Neural cell (in vitro differentiated cells): Measurements from ENCODE around the gene IFNLR1. TPM values are rescaled to one million over a fixed set of nuclear protein-coding genes. Genes with fewer than 3 reads are reported as not detected.

Source experiments
- H2AFZ ChIP-seq: fragments of 200-600, 300-800 bp; sonication (generic), shearing (Covaris generic); 2 replicates; pipeline ENCODE4 v1.6.0; 2014; ENCODE audit warnings: low read depth, mild to moderate bottlenecking, antibody characterized with exemption, low read length, moderate library complexity
- H3F3A ChIP-seq: fragments of 200-600 bp; shearing (Covaris generic); 2 replicates; pipeline ENCODE4 v1.6.1; 2016; ENCODE audit warnings: mild to moderate bottlenecking, moderate library complexity, mixed read lengths, antibody characterized with exemption, low read length; ENCODE audit not compliant: insufficient read depth, poor library complexity, severe bottlenecking
- H3K27ac ChIP-seq: fragments of 200-600, 300-800 bp; sonication (generic), shearing (Covaris generic); 2 replicates; pipeline ENCODE4 v1.5.1; 2014; ENCODE audit warnings: mild to moderate bottlenecking, low read length, moderate library complexity
- H3K27me3 ChIP-seq: fragments of 300-800, 200-600 bp; sonication (generic), shearing (Covaris generic); 2 replicates; pipeline ENCODE4 v1.6.0; 2014; ENCODE audit warnings: mild to moderate bottlenecking, low read depth, low read length, moderate library complexity; ENCODE audit not compliant: insufficient read depth
- H3K36me3 ChIP-seq: fragments of 300-800, 200-600 bp; sonication (generic), shearing (Covaris generic); 2 replicates; pipeline ENCODE4 v1.5.1; 2014; ENCODE audit warnings: mild to moderate bottlenecking, antibody characterized with exemption, low read length, moderate library complexity; ENCODE audit not compliant: insufficient read depth
- H3K4me2 ChIP-seq: fragments of 300-800, 200-600 bp; sonication (generic), shearing (Covaris generic); 2 replicates; pipeline ENCODE4 v1.6.0; 2014; ENCODE audit warnings: mild to moderate bottlenecking, low read length
- H3K4me3 ChIP-seq: fragments of 300-800, 200-600 bp; sonication (generic), shearing (Covaris generic); 2 replicates; pipeline ENCODE4 v1.5.1; 2014; ENCODE audit warnings: mild to moderate bottlenecking, low read length, moderate library complexity
- H3K79me2 ChIP-seq: fragments of 200-600 bp; shearing (Covaris generic); replicated peaks from 2 replicates; pipeline ENCODE4 v1.6.0; 2014; ENCODE audit warnings: mild to moderate bottlenecking, low read length, moderate library complexity; ENCODE audit not compliant: insufficient read depth
- H3K9ac ChIP-seq: fragments of 300-800, 200-600 bp; sonication (generic), shearing (Covaris generic); 2 replicates; pipeline ENCODE4 v1.6.1; 2016; ENCODE audit warnings: mild to moderate bottlenecking, low read length, mixed read lengths
- H3K9me2 ChIP-seq: fragments of 200-600 bp; shearing (Covaris generic); 2 replicates; pipeline ENCODE4 v1.6.1; 2016; ENCODE audit warnings: mild to moderate bottlenecking, low read length, mixed read lengths; ENCODE audit not compliant: insufficient read depth
- H3K9me3 ChIP-seq: fragments of 200-600, 300-800 bp; sonication (generic), shearing (Covaris generic); 2 replicates; pipeline ENCODE4 v1.6.1; 2016; ENCODE audit warnings: mild to moderate bottlenecking, mixed run types, low read length, moderate library complexity, mixed read lengths
- H4K20me1 ChIP-seq: fragments of 200-600 bp; shearing (Covaris generic); 2 replicates; pipeline ENCODE4 v1.6.1; 2016; ENCODE audit warnings: mild to moderate bottlenecking, mixed run types; ENCODE audit not compliant: insufficient read depth
- CTCF ChIP-seq: fragments of 450-650 bp; IDR thresholded peaks from 2 replicates; pipeline ENCODE4 v1.5.1; 2014; ENCODE audit warnings: antibody characterized with exemption, mild to moderate bottlenecking, moderate library complexity; ENCODE audit not compliant: poor library complexity, severe bottlenecking
- EP300 ChIP-seq: fragments of 450-650 bp; conservative IDR thresholded peaks from 2 replicates; pipeline ENCODE4 v1.6.1; 2014; ENCODE audit warnings: antibody characterized with exemption, mild to moderate bottlenecking, moderate library complexity; ENCODE audit not compliant: poor library complexity, severe bottlenecking
- EZH2 ChIP-seq: fragments of 200-600, 300-800 bp; shearing (Covaris generic), sonication (generic); IDR thresholded peaks from 2 replicates; pipeline ENCODE4 v1.6.1; 2014; ENCODE audit warnings: antibody characterized with exemption, low read length, borderline replicate concordance, mild to moderate bottlenecking; ENCODE audit not compliant: insufficient read depth, poor library complexity, severe bottlenecking
- MXI1 ChIP-seq: fragments of 450-650 bp; conservative IDR thresholded peaks from 2 replicates; pipeline ENCODE4 v1.6.1; 2014; ENCODE audit warnings: antibody characterized with exemption, mild to moderate bottlenecking; ENCODE audit not compliant: poor library complexity, severe bottlenecking
- POLR2AphosphoS5 ChIP-seq: IDR thresholded peaks from 2 replicates; pipeline ENCODE4 v1.6.1; 2012
- RAD21 ChIP-seq: fragments of 450-650 bp; conservative IDR thresholded peaks from 2 replicates; pipeline ENCODE4 v1.6.1; 2014; ENCODE audit warnings: antibody characterized with exemption, mild to moderate bottlenecking, moderate library complexity
- SMC3 ChIP-seq: fragments of 450-650 bp; conservative IDR thresholded peaks from 2 replicates; pipeline ENCODE4 v1.6.1; 2014; ENCODE audit warnings: antibody characterized with exemption, mild to moderate bottlenecking, moderate library complexity; ENCODE audit not compliant: poor library complexity
- TAF1 ChIP-seq: IDR thresholded peaks from 2 replicates; pipeline ENCODE4 v1.6.1; 2012; ENCODE audit warnings: low read depth
- polyA plus RNA-seq: library from polyadenylated mRNA; depleted of rRNA; stranded (reverse); fragments of >200 nt; gene quantifications from 2 replicates; pipeline ENCODE4 v1.2.3, GENCODE V29; 2014
- TF ChIP-seq, protein P1 (sequence below): IDR thresholded peaks from 2 replicates; pipeline ENCODE4 v1.6.1; 2012; ENCODE audit warnings: borderline replicate concordance

Gene IFNLR1
- polyA plus RNA-seq, 1 donor from 2014 or later: 0.32 TPM

DNA sequence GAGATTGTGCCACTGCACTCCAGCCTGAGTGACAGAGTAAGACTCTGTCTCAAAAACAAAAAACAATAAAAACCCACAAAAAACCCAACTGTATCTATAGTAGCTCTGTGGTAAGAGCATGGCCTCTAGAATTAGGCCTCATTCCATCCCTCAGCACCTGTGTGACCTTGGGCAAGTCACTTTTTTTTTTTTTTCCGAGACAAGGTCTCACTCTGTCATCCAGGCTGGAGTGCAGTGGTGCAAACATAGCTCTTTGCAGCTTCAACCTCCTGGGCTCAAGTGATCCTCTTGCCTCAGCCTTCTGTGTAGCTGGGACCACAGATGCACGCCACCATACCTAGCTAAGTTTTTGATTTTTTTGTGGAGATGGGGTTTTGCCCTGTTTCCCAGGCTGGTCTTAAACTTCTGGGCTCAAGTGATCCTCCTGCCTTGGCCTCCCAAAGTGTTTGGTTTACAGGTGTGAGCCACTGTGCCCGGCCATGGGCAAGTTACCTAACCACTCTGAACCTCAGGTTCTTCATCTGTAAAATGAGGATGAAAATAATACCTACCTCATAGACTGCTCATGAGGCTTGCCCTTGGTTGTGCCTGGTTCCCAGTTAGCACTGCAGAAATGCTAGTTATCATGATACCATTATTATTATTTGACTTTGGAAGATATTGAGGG, 59.8 kb downstream of the IFNLR1 start:
- Histone ChIP-seq H3K36me3 (no peaks in the 10 kb centered on the region), H3K4me3 (no peak overlapping the region), H3K27ac (no peak overlapping the region), H3K27me3 (no peaks in the 10 kb centered on the region), H3K9me3 (no peaks in the 10 kb centered on the region), H3F3A (no peaks in the 10 kb centered on the region), H2AFZ (no peak overlapping the region), H3K9me2 (no peaks in the 10 kb centered on the region), H4K20me1 (no peaks in the 10 kb centered on the region), H3K9ac (no peak overlapping the region), H3K79me2 (no peaks in the 10 kb centered on the region), H3K4me2 (no peak overlapping the region)
- TF ChIP-seq RAD21 (no peak), EZH2 (no peak), SMC3 (no peak), POLR2AphosphoS5 (no peak), CTCF (no peak), TAF1 (no peak), MXI1 (no peak), EP300 (no peak)

- H3K9me3 ChIP-seq: no peaks in the 10 kb centered on the region
- no peaks in the 10 kb centered on the region for H3K9me2 ChIP-seq
- TF ChIP-seq MXI1 (no peak), EP300 (no peak), TAF1 (no peak), RAD21 (no peak), CTCF (no peak), SMC3 (no peak), POLR2AphosphoS5 (no peak), EZH2 (no peak)
- TF ChIP-seq, protein P1, sequence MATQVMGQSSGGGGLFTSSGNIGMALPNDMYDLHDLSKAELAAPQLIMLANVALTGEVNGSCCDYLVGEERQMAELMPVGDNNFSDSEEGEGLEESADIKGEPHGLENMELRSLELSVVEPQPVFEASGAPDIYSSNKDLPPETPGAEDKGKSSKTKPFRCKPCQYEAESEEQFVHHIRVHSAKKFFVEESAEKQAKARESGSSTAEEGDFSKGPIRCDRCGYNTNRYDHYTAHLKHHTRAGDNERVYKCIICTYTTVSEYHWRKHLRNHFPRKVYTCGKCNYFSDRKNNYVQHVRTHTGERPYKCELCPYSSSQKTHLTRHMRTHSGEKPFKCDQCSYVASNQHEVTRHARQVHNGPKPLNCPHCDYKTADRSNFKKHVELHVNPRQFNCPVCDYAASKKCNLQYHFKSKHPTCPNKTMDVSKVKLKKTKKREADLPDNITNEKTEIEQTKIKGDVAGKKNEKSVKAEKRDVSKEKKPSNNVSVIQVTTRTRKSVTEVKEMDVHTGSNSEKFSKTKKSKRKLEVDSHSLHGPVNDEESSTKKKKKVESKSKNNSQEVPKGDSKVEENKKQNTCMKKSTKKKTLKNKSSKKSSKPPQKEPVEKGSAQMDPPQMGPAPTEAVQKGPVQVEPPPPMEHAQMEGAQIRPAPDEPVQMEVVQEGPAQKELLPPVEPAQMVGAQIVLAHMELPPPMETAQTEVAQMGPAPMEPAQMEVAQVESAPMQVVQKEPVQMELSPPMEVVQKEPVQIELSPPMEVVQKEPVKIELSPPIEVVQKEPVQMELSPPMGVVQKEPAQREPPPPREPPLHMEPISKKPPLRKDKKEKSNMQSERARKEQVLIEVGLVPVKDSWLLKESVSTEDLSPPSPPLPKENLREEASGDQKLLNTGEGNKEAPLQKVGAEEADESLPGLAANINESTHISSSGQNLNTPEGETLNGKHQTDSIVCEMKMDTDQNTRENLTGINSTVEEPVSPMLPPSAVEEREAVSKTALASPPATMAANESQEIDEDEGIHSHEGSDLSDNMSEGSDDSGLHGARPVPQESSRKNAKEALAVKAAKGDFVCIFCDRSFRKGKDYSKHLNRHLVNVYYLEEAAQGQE: no peak
- H3F3A ChIP-seq: no peaks in the 10 kb centered on the region
- no peaks in the 10 kb centered on the region for H3K79me2 ChIP-seq
- H3K36me3 ChIP-seq: no peaks in the 10 kb centered on the region
- H3K27ac ChIP-seq: no peak overlapping the region
- H3K4me2 ChIP-seq: no peak overlapping the region
- H4K20me1 ChIP-seq: no peaks in the 10 kb centered on the region
- no peak overlapping the region for H3K9ac ChIP-seq
- no peak overlapping the region for H2AFZ ChIP-seq
- H3K4me3 ChIP-seq: no peak overlapping the region
- H3K27me3 ChIP-seq: no peaks in the 10 kb centered on the region
These were observed 60.4 kb downstream of the IFNLR1 start for GRCh38 chr1:24126672-24127023.
